GM21367 (cell line): ENCODE measurements around the gene NT5C3B.
"Not testable (repeated sequence)": the region's sequence is repeated elsewhere in the genome, so short reads cannot be mapped to it uniquely, and the experiment has no call there.

ENCODE experiments used
- ATAC-seq: cut with Tn5 transposase; IDR thresholded peaks from one replicate; pipeline ENCODE4 v1.9.1; 2021; ENCODE audit not compliant: unreplicated experiment

The NT5C3B gene

GRCh38 chr17:41840781-41841180 lies 4.7 kb upstream of the NT5C3B start:
- not testable (repeated sequence) for ATAC-seq

- not testable (repeated sequence) for ATAC-seq
These were observed 3.4 kb upstream of the NT5C3B start for GRCh38 chr17:41839448-41839847.

GRCh38 chr17:41837761-41838538 lies 1.9 kb upstream of the NT5C3B start, which contains the start of gene KLHL10:
Gene KLHL10 (plus strand): TSS chr17:41837825. CDS start chr17:41837933, 108 bp downstream.
- ATAC-seq: no peak

GRCh38 chr17:41836550-41837196 lies 641 bp upstream of the NT5C3B start:
- ATAC-seq: no peak

GRCh38 chr17:41835214-41835799 lies 725 bp downstream of the NT5C3B start:
- ATAC-seq: peak; percentile 24

GRCh38 chr17:41829961-41830360 lies 6.1 kb downstream of the NT5C3B start:
- not testable (repeated sequence) for ATAC-seq

- no peak for ATAC-seq
These were observed 10.7 kb downstream of the NT5C3B start for GRCh38 chr17:41825175-41825845.

- ATAC-seq: no peak
These were observed 11.9 kb downstream of the NT5C3B start for GRCh38 chr17:41824086-41824485.

- ATAC-seq: no peak
These were observed 12.5 kb downstream of the NT5C3B start for GRCh38 chr17:41823580-41823979.

- ATAC-seq: no peak
These were observed 12.9 kb downstream of the NT5C3B start for GRCh38 chr17:41823141-41823524.

- ATAC-seq: no peak
These were observed 13.6 kb downstream of the NT5C3B start for GRCh38 chr17:41822216-41823140.

- ATAC-seq: no peak
These were observed 14.3 kb downstream of the NT5C3B start for GRCh38 chr17:41821776-41822175.

- ATAC-seq: no peak
These were observed 18.0 kb downstream of the NT5C3B start for GRCh38 chr17:41818024-41818423.

- no peak for ATAC-seq
These were observed 19.3 kb downstream of the NT5C3B start for GRCh38 chr17:41816637-41817320.

GRCh38 chr17:41814195-41814594 lies 21.8 kb downstream of the NT5C3B start:
- ATAC-seq: no peak

- no peak for ATAC-seq
These were observed 22.3 kb downstream of the NT5C3B start for GRCh38 chr17:41813699-41814124.

GRCh38 chr17:41813152-41813680 lies 22.8 kb downstream of the NT5C3B start:
- ATAC-seq: no peak

GRCh38 chr17:41812381-41813151 lies 23.5 kb downstream of the NT5C3B start, which contains the start of gene FKBP10:
Gene FKBP10 (plus strand): TSS chr17:41813004. CDS start chr17:41813035, 31 bp downstream.
- ATAC-seq: no peak
